Bronchus fibroblast of lung (primary cell): ENCODE measurements around the gene RPS28. TPM values are rescaled to one million over a fixed set of nuclear protein-coding genes. Genes with fewer than 3 reads are reported as not detected.

Source experiments
- total RNA-seq: library from RNA; depleted of rRNA; stranded (reverse); fragments of >200 nt; gene quantifications from 2 replicates; pipeline ENCODE4 v1.2.3, GENCODE V29; 2015

The RPS28 gene
- total RNA-seq: 362 and 493 TPM in 2 replicates

DNA sequence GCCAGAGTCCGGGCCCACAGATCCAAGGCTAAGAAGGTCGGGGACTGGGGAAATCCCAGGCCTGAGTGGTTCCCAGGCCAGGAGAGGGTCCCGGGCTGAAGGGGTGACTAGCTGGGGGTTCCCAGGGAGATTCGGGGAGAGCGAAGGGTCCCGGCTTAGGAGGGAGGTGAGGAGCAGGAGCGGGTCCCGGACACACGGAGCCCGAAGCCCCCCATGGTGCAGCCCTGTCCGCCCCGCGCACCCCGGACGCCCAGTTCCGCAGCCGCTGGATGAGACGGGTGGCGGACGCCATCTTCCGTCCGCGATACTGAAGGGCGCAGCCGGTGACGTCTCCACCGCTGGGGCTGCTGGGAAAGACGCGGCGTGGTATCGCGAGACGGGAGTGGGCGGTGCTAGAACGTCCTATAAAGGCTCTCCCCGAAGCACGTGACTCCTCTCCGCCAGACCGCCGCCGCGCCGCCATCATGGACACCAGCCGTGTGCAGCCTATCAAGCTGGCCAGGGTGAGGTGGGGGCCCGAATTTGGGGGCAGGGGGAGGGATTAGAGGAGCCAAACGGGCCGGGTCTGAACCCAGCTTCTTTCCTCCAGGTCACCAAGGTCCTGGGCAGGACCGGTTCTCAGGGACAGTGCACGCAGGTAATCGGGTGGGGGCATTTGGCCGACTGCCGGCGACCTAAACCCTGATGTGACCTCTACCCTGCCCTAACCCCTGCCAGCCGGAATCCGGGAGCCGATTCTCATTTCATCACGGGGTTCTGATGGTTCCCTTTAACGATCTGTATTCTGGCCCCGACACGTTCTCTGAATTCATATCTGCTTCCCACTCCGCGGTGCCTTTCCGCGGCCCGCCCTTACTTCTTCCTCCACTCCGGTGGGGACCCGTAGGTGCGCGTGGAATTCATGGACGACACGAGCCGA lies at the start of gene RPS28, which contains the start of gene NDUFA7:
Gene RPS28 (plus strand): TSS at position 430 of the 919 bp plus-strand sequence. CDS start 35 bp downstream, at position 465.
Gene NDUFA7 (minus strand): TSS at position 309 of the 919 bp plus-strand sequence. CDS start 17 bp downstream, at position 292.

DNA sequence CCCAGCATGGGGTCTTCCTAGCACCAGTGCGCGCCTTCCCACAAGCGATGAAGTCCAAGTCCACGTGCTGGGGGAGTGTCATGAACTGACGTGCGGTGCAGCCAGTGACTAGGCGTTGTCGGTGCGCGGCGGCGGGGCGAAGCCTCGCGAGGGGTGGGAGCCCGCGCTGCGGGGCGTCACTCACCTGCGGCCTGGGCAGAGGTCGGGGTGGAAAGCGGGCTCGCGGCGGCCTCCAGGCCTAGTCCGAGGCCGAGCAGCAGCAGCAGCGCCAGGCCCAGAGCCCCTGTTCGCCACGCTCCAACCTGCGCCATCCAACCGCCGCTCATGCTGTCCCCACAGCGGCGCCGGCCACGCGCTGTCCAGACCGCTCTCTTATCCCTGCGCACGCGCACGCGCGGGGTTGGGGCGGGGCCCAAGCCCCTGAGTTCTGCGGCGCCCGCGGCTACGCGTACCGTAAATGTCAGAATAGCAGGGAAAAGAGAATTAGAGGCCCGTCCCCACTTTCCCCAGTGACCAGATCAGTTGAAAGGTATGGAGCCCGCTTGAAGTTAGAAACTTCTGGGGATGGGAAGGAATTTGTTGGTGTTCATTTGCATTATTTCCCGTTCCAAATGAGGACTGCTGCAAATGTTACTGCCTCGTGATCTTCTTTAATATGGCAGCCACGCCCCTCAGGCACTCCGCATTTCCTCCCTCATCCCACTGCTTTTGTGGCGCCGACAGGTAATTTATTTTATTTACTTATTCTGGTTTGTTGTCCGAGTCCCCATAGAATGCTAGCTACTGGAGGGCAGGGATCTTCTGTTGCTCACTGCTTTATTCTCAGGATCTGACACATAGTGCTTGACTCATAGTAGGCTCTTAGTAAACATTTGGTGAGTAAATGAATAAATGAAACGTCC lies 13.1 kb upstream of the RPS28 start, which contains the start of gene CD320:
Gene CD320 (minus strand): TSS at position 394 of the 902 bp plus-strand sequence. CDS start 68 bp downstream, at position 326.

DNA sequence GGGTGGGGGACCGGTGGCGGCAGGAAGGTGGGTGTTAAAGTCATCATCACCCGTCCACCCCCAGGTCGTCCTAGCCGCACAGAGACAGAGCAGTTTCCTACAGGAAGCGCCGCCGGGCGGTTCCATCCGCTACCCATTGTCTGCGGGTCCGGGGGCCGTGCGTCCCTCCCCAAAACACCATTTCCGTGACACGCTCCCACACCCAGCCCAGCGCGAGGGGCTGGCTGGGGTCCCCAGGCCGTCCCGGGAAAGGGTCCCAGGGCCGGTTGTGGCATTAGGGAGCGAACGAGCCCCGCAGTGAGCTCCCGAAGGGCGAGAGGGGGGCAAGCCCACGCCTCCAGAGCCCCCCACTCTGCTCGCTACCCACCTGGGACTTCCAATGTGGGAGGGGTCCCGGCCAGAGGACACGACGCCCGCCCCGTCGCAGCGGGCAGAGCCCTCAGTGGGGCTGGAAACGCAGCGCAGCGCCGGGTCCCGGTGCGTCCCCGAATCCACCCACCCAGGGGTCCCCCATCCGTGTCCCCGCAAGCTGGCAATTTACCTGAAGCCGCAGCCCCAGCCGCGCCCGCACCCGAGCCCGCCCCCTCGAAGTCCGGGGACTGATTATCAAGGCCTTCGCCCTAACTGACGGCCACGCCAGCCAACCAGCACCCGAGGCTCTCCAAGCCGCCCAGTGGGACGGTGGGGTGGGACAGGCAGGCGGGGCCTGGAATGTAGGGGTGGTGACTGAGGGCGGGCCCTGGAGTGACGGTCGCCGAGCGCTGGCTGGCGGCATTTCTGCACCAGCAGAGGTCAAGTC lies 21.6 kb downstream of the RPS28 start, which contains the start of gene KANK3:
Gene KANK3 (minus strand): TSS at position 579 of the 799 bp plus-strand sequence. CDS start 5,434 bp downstream, outside the sequence.

DNA sequence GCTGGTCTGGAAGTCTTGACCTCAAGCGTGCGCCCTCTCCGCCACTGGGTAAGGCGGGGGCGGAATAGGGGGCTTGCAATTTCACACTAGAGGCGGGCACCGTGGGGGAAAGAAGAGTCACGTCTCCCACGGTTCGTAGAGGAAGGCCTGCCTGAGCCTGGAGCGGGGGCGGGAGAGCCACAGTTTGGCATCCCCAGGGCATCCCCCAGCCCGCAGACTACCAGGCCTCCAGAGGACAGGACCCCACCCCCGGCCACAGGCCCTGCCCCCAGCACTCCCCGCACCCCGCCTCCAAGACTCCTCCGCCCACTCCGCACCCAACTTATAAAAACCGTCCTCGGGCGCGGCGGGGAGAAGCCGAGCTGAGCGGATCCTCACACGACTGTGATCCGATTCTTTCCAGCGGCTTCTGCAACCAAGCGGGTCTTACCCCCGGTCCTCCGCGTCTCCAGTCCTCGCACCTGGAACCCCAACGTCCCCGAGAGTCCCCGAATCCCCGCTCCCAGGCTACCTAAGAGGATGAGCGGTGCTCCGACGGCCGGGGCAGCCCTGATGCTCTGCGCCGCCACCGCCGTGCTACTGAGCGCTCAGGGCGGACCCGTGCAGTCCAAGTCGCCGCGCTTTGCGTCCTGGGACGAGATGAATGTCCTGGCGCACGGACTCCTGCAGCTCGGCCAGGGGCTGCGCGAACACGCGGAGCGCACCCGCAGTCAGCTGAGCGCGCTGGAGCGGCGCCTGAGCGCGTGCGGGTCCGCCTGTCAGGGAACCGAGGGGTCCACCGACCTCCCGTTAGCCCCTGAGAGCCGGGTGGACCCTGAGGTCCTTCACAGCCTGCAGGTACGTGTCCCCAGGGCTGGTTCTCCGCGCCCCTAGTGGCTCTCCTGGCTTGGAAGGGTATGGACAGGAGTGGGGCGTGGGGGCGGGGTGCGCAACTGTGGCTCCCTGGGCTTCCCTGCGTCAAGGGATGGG lies 42.8 kb downstream of the RPS28 start, which contains the start of gene ANGPTL4:
Gene ANGPTL4 (plus strand): TSS at position 353 of the 969 bp plus-strand sequence. CDS start 167 bp downstream, at position 520.

Other genes with a start within 250 kb of the RPS28 start
- gene FBN3, start 171.9 kb upstream of the RPS28 start, total RNA-seq: not detected in 2 replicates
- gene CERS4, start 112.1 kb upstream of the RPS28 start, total RNA-seq: 6.7 and 9.1 TPM in 2 replicates
- 87.0 and 92.6 TPM in 2 replicates for gene CD320, start 13.1 kb upstream of the RPS28 start, total RNA-seq
- 51.6 and 59.5 TPM in 2 replicates for gene NDUFA7, start 121 bp upstream of the RPS28 start, total RNA-seq
- 0.15 and 0.17 TPM in 2 replicates for gene KANK3, start 21.8 kb downstream of the RPS28 start, total RNA-seq
- 0.17 and 0.59 TPM in 2 replicates for gene ANGPTL4, start 42.7 kb downstream of the RPS28 start, total RNA-seq
- gene RAB11B, start 68.9 kb downstream of the RPS28 start, total RNA-seq: 8.9 and 12.9 TPM in 2 replicates
- 34.5 and 47.1 TPM in 2 replicates for gene MARCHF2, start 91.8 kb downstream of the RPS28 start, total RNA-seq
- gene HNRNPM, start 123.5 kb downstream of the RPS28 start, total RNA-seq: 69.4 and 83.1 TPM in 2 replicates
- gene PRAM1, start 181.1 kb downstream of the RPS28 start, total RNA-seq: not detected in 2 replicates
- gene ZNF414, start 192.7 kb downstream of the RPS28 start, total RNA-seq: 3.5 and 3.7 TPM in 2 replicates